T-helper 2 cell treated with Interferon-gamma antibody and Interleukin-4, amounts not matched to agents 100 ng/mL and 5 ng/mL, for 36 hours (primary cell): Measurements from ENCODE around the gene KANSL2. TPM values are rescaled to one million over a fixed set of nuclear protein-coding genes. Genes with fewer than 3 reads are reported as not detected.

ENCODE experiments used
- intact Hi-C: fragments of 100-400 bp; cut with micrococcal nuclease; formaldehyde crosslinking; loops from one replicate; pipeline ENCODE4 v1.15.1; 2023
- total RNA-seq: library from RNA; stranded (reverse); gene quantifications from 2 replicates; pipeline ENCODE4 v1.2.3, GENCODE V29; 2022

The KANSL2 gene
- total RNA-seq, 1 donor from 2014 or later: 47.4 TPM

DNA sequence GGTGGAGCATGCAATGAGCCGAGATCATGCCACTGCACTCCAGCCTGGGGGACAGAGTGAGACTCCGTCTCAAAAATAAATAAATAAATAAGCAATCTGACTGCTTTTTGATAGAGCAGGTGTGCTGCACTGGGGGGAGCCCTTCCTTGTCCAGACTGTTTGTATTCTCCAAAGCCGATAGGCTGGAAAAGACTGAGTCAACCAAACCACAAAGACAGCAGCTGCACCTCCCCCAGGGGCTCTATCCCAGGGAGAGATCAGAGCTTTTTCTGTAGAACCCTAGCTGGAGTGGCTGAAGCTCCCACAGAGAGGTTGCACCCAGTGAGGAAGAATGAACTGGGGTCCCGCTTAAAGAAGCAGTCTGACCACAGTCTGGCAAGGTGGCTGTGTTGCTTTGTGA, 66.4 kb downstream of the KANSL2 start:
- intact Hi-C loops: loop anchor here (5.0 kb wide), 1 partner anchor 418 kb away; no protein-coding TSS in a partner anchor

DNA sequence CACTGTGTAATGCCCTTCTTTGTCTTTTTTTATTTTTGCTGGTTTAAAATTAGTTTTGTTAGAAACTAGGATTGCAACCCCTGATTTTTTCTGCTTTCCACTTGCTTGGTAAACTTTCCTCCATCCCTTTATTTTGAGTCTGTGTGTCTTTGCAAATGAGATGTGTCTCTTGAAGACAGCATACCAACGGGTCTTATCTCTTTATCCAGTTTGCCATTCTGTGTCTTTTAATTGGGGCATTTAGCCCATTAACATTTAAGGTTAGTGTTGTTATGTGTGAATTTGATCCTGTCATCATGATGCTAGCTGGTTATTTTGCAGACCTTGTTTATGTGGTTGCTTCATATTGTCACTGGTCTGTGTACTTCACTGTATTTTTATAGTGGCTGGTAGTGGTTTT, 68.7 kb downstream of the KANSL2 start:
- intact Hi-C loops: no loop called here

Other genes with a start within 250 kb of the KANSL2 start
- not detected in 2 replicates for gene ANP32D, start 209.7 kb downstream of the KANSL2 start, total RNA-seq
- not detected in 2 replicates for gene C12orf54, start 199.7 kb downstream of the KANSL2 start, total RNA-seq
- gene OR8S1, start 156.6 kb downstream of the KANSL2 start, total RNA-seq: not detected in 2 replicates
- gene LALBA, start 112.2 kb downstream of the KANSL2 start, total RNA-seq: not detected in 2 replicates
- gene CCNT1, start 34.5 kb upstream of the KANSL2 start, total RNA-seq: 53.8 and 56.1 TPM in 2 replicates
- 0.07 and 0.09 TPM in 2 replicates for gene ADCY6, start 106.9 kb upstream of the KANSL2 start, total RNA-seq
- 7.1 and 10.4 TPM in 2 replicates for gene CACNB3, start 136.3 kb upstream of the KANSL2 start, total RNA-seq
- 120 and 132 TPM in 2 replicates for gene DDX23, start 169.9 kb upstream of the KANSL2 start, total RNA-seq
- gene RND1, start 183.6 kb upstream of the KANSL2 start, total RNA-seq: 1.6 and 1.7 TPM in 2 replicates
- 55.9 and 59.9 TPM in 2 replicates for gene FKBP11, start 243.3 kb upstream of the KANSL2 start, total RNA-seq